Neural crest cell (in vitro differentiated cells): ENCODE measurements around the gene AP5Z1. TPM values are rescaled to one million over a fixed set of nuclear protein-coding genes. Genes with fewer than 3 reads are reported as not detected.

ENCODE experiments used
- DNase-seq: peaks from one replicate; pipeline ENCODE4 v3.0.0; 2021; ENCODE audit warnings: low read depth, mixed read lengths, low spot score
- H3K27ac Mint-ChIP-seq: one replicate; pipeline ENCODE4 v1.8.0; 2021; ENCODE audit warnings: mild to moderate bottlenecking, mixed read lengths; ENCODE audit not compliant: unreplicated experiment
- H3K27me3 Mint-ChIP-seq: 2 replicates; pipeline ENCODE4 v1.8.0; 2021; ENCODE audit warnings: low read depth, mild to moderate bottlenecking, mixed read lengths
- H3K36me3 Mint-ChIP-seq: 2 replicates; pipeline ENCODE4 v1.8.0; 2021; ENCODE audit warnings: low read depth, mild to moderate bottlenecking, mixed read lengths
- H3K4me1 Mint-ChIP-seq: 2 replicates; pipeline ENCODE4 v1.8.0; 2021; ENCODE audit warnings: mixed read lengths
- H3K4me3 Mint-ChIP-seq: one replicate; pipeline ENCODE4 v1.8.0; 2021; ENCODE audit warnings: mild to moderate bottlenecking, mixed read lengths
- H3K9me3 Mint-ChIP-seq: 2 replicates; pipeline ENCODE4 v1.8.0; 2021; ENCODE audit warnings: mixed read lengths
- CTCF ChIP-seq: fragments of 200-600 bp; sonication (generic); conservative IDR thresholded peaks from 2 replicates; pipeline ENCODE4 v1.5.0; 2021; ENCODE audit warnings: antibody characterized with exemption, mild to moderate bottlenecking
- total RNA-seq: library from RNA; stranded (reverse); gene quantifications from 2 replicates; pipeline ENCODE4 v1.2.1, GENCODE V29; 2021

AP5Z1 gene
- total RNA-seq, 1 donor from 2014 or later, result 37.6 TPM

DNA sequence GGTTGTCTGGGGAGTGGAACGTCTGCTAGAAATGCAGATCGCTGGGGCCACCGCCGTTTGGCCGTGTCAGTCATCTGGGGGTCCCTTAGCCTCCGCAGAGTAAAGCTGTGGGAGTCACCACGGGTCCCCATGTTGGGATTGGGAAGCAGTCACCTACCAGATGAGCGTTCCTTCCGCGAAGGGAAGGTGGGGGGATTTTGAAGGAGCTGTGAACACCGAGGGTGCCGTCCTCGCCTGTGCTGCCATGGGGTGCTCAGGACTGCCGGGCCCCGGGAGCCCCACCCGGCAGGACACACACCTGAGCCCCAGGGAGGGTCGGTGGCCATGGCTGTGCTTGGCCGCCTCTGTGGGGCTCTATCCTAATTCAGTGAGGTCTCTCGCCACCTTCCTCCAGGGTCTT, 46.2 kb upstream of the AP5Z1 start:
- Mint-ChIP-seq H3K27me3 (no peaks in the 10 kb centered on the region), H3K27ac (no peak overlapping the region), H3K4me1 (peaks cover 26% of the 10 kb centered on the region), H3K36me3 (no peaks in the 10 kb centered on the region), H3K4me3 (no peak overlapping the region), H3K9me3 (no peaks in the 10 kb centered on the region)
- DNase-seq, result no peak
- no peak for TF ChIP-seq CTCF

DNA sequence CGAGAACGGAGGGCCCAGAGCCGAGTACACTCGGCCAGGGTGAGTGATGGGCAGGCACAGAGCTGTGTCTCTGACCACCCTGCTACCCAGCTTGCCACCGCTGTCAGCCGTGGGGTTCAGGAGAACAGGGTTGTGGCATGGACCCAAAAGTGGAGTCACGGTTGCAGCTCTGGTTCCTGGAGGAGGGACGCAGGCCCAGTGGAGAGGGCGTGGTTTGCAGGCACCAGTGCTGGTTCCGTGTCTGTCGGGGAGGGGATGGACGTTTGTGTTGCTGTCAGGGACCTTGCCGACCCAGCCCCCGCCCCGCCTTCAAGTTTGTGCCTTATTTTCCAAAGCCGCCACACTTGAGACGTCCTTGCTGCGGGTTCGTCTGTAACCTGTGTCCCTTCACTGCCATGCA, 45.1 kb upstream of the AP5Z1 start:
- H3K9me3 Mint-ChIP-seq, result no peaks in the 10 kb centered on the region

GRCh38 chr7:4730971-4731370, 44.5 kb upstream of the AP5Z1 start:
- Mint-ChIP-seq H3K27me3 (no peaks in the 10 kb centered on the region), H3K27ac (no peak overlapping the region), H3K4me3 (no peak overlapping the region), H3K9me3 (no peaks in the 10 kb centered on the region), H3K4me1 (peaks cover 14% of the 10 kb centered on the region), H3K36me3 (no peaks in the 10 kb centered on the region)
- TF ChIP-seq CTCF, result no peak
- no peak for DNase-seq

More for the DNA sequence above, 45.1 kb upstream of the AP5Z1 start:
- no peak for DNase-seq
- H3K4me1 Mint-ChIP-seq, result peaks cover 17% of the 10 kb centered on the region
- H3K4me3 Mint-ChIP-seq, result no peak overlapping the region
- H3K27ac Mint-ChIP-seq, result no peak overlapping the region
- H3K27me3 Mint-ChIP-seq, result no peaks in the 10 kb centered on the region
- no peak for TF ChIP-seq CTCF
- no peaks in the 10 kb centered on the region for H3K36me3 Mint-ChIP-seq

DNA sequence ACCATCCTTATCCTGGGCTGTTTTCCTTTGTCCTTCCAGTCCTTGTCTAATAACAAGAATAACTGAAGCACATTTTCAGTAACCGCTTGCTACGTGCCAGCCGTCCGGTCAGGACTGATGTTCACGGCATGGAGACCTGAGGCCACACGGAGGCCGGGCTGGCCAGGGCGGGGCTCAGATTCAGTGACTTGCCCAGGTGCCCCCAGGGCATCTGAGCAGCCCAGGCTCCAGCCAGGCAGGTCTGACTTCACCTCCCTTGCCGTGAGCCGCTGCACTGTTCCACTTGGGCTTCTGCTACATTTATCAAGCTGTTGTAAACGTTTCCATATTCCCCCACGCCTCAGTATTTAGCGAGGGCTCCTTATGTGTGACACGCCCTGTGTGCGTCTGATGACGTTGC, 43.6 kb upstream of the AP5Z1 start:
- no peaks in the 10 kb centered on the region for H3K9me3 Mint-ChIP-seq
- H3K27ac Mint-ChIP-seq, result no peak overlapping the region
- no peak for TF ChIP-seq CTCF
- no peaks in the 10 kb centered on the region for H3K27me3 Mint-ChIP-seq
- peaks cover 10% of the 10 kb centered on the region for H3K4me1 Mint-ChIP-seq
- no peak overlapping the region for H3K4me3 Mint-ChIP-seq
- DNase-seq, result no peak
- H3K36me3 Mint-ChIP-seq, result no peaks in the 10 kb centered on the region

DNA sequence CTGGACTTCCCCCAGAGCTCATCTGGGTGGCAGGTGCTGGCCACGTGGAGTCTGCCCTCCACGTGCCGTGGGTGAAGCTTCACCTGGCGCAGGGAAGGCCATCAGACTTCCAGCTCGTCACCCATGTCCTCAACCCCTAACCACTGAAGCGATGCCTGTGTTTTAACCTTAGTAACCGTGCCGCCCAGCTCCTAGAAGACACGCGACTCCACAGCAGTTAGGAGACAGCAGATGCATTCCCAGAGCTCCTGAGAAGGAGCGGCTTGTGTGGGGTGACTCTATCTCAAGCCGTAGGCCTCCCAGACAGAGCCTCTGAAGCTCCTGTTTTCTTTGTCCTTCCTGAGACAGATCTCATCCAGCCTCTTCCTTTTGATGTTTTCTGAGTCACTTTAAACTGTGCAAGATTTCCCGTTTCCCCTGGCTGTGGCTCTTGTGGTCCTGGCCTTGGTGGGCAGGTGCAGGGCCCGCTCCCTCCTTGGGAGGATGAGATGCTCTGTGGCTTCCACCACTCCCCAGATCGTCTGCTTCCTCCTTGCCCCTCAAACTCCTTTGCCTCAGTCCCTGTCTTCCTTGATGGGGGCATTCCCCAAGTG, 41.4 kb upstream of the AP5Z1 start:
- H3K27ac Mint-ChIP-seq, result no peak overlapping the region
- H3K4me1 Mint-ChIP-seq, result peaks cover 25% of the 10 kb centered on the region
- no peaks in the 10 kb centered on the region for H3K36me3 Mint-ChIP-seq
- H3K27me3 Mint-ChIP-seq, result no peaks in the 10 kb centered on the region
- no peak for TF ChIP-seq CTCF
- H3K9me3 Mint-ChIP-seq, result no peaks in the 10 kb centered on the region
- no peak overlapping the region for H3K4me3 Mint-ChIP-seq
- no peak for DNase-seq
